HG03432 (cell line): Measurements from ENCODE around the gene MC5R.
"Not testable (repeated sequence)": the region's sequence is repeated elsewhere in the genome, so short reads cannot be mapped to it uniquely, and the experiment has no call there.

ENCODE experiments used
- ATAC-seq: cut with Tn5 transposase; IDR thresholded peaks from one replicate; pipeline ENCODE4 v1.9.1; 2021; ENCODE audit warnings: mild to moderate bottlenecking, moderate library complexity; ENCODE audit not compliant: unreplicated experiment

MC5R gene

GRCh38 chr18:13836559-13836958, 12.6 kb downstream of the MC5R start:
- no peak for ATAC-seq

- no peak for ATAC-seq
These were observed 25.8 kb downstream of the MC5R start for GRCh38 chr18:13849791-13850190.

GRCh38 chr18:13862898-13863297, 38.9 kb downstream of the MC5R start:
- not testable (repeated sequence) for ATAC-seq

GRCh38 chr18:13868501-13869271, 44.7 kb downstream of the MC5R start:
- no peak for ATAC-seq

- ATAC-seq: no peak
These were observed 47.8 kb downstream of the MC5R start for GRCh38 chr18:13871701-13872100.

- no peak for ATAC-seq
These were observed 48.4 kb downstream of the MC5R start for GRCh38 chr18:13872373-13872772.

- no peak for ATAC-seq
These were observed 49.0 kb downstream of the MC5R start for GRCh38 chr18:13872932-13873331.

- ATAC-seq: no peak
These were observed 50.6 kb downstream of the MC5R start for GRCh38 chr18:13874558-13874957.
